GM12865 (cell line): Measurements from ENCODE around the gene GNB1.

Source experiments
- DNase-seq: peaks from one replicate; pipeline ENCODE4 v3.0.0; 2010; ENCODE audit warnings: low read depth
- H3K4me3 ChIP-seq: 2 replicates; pipeline ENCODE4 v1.5.1; 2011; ENCODE audit warnings: mild to moderate bottlenecking, low read depth, low read length, control low read depth
- TF ChIP-seq, protein P1 (sequence below): IDR thresholded peaks from 2 replicates; pipeline ENCODE4 v1.5.1; 2011; ENCODE audit warnings: low read length, control low read depth, low read depth, inconsistent platforms; ENCODE audit not compliant: insufficient read depth; ENCODE audit errors: missing control alignments

GNB1 gene

DNA sequence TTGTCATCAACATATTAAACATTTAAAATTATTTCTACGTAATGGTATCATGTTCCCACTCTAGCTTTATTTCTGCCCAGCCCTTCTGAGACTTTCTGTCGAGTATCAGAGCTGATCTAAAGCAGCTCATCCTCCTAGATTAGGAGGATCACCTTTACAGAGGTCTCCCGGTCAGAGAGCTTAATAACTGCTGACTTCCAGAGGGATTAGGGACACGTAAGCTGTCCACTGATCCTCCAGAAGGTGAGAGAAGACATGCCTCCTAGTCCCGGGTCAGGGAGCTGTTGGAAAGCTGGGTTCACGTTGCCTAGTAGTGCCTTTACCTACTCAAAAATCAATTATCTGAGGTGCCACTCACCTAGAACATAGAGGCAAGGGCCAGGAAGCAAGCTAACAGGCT is 81.4 kb downstream of the GNB1 start:
- H3K4me3 ChIP-seq, result no peak overlapping the region
- DNase-seq, result no peak
- TF ChIP-seq, protein P1, sequence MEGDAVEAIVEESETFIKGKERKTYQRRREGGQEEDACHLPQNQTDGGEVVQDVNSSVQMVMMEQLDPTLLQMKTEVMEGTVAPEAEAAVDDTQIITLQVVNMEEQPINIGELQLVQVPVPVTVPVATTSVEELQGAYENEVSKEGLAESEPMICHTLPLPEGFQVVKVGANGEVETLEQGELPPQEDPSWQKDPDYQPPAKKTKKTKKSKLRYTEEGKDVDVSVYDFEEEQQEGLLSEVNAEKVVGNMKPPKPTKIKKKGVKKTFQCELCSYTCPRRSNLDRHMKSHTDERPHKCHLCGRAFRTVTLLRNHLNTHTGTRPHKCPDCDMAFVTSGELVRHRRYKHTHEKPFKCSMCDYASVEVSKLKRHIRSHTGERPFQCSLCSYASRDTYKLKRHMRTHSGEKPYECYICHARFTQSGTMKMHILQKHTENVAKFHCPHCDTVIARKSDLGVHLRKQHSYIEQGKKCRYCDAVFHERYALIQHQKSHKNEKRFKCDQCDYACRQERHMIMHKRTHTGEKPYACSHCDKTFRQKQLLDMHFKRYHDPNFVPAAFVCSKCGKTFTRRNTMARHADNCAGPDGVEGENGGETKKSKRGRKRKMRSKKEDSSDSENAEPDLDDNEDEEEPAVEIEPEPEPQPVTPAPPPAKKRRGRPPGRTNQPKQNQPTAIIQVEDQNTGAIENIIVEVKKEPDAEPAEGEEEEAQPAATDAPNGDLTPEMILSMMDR, result no peak

GRCh38 chr1:1808206-1808605 is 82.7 kb downstream of the GNB1 start:
- DNase-seq, result no peak
- TF ChIP-seq, protein P1, result no peak
- H3K4me3 ChIP-seq, result no peak overlapping the region

- H3K4me3 ChIP-seq, result no peak overlapping the region
- no peak for DNase-seq
- TF ChIP-seq, protein P1, result no peak
Measured at GRCh38 chr1:1806890-1807289, 84.0 kb downstream of the GNB1 start.

DNA sequence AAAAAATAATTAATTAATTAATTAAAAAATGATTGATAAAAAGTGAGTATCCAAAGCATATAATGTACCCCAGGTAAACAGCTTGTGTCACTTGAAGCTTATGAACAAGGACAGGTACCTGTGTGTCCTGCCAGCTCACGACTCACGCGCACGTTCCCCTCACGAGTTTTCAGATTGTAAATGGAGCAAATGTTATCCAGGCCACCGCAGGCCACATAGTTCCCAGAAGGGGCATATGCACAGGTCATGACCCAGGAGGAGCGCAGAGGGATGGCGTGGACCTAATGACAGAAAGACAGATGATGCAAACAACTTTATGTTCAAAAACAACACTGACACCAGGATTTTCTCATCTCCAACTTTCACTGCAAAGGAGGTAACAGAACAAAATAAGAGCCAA is 86.6 kb downstream of the GNB1 start:
- DNase-seq, result no peak
- TF ChIP-seq, protein P1, result no peak
- no peak overlapping the region for H3K4me3 ChIP-seq

DNA sequence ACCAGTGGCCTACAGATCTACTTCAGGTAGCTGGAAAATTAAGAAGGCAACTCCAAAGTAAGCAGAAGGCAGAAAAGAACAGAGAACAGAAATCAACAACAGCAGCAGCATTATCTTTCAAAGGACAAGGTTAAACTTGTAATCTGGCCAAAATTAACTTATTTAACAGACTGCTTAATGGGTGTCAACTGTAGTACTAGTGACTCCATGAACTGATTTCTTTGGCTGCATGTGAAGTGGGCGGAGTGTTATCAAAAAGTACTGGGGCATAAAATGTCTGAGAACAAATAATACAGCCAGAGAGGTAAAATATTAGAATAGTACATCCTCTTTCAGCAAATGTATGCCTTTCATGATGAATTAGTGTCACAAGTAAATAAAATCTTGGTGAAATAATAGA is 88.0 kb downstream of the GNB1 start:
- no peak for DNase-seq
- H3K4me3 ChIP-seq, result no peak overlapping the region
- TF ChIP-seq, protein P1, result no peak

DNA sequence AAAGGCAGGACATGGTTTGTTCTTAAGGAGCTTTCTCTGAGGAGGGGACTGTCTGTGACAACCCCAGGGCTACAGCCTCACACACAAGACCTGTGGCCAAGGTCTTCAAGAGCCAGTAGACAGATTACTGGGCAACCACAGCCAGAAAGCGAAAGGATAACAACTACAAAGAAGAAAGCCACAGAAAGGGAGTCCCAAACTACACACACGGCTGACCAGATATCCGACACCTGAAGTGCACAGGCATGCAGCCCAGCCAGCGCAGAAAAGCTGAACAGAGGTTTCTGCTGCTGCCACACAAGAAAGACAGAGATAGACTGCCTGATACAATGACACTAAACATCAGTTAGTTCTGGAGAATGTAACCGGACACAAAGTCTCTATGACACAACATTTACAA is 91.2 kb downstream of the GNB1 start:
- TF ChIP-seq, protein P1, result no peak
- H3K4me3 ChIP-seq, result no peak overlapping the region
- peak; percentile 91 for DNase-seq

GRCh38 chr1:1797731-1798341 is 93.1 kb downstream of the GNB1 start:
- H3K4me3 ChIP-seq, result no peak overlapping the region
- TF ChIP-seq, protein P1, result no peak
- DNase-seq, result peak; percentile 36
